ENCODE measurements around the gene VSTM2B.

DNA sequence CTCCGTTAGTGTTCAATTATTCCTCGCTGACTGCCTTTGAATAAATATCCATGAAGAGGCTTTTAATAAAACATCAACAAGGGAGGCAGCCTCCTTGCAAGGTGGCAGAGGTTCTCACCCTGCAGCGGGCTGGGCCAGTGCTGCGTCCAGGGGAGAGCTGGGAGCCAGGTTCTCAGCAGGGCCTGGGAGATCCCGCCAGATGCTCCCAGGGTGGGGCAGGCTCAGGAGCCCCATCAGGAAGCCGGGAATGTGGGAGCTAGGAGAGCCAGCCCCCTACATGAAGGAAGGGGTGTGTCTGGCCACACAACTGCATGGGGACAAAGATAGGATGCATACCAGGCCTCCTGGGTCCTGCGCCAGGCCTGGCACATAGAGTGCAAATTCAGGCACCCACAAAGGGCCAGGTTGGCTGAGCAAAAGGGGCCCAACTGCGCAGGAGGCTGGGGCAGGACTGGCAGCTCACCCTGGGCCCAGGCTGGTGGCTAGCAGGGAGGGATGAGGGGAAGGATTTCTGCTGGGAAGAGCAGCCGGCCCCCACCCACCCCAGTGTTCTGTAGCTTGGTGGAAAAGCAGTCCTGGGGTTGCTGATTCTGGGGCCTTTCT lies 22.8 kb downstream of the VSTM2B start:
- TF ChIP-seq, protein P1, sequence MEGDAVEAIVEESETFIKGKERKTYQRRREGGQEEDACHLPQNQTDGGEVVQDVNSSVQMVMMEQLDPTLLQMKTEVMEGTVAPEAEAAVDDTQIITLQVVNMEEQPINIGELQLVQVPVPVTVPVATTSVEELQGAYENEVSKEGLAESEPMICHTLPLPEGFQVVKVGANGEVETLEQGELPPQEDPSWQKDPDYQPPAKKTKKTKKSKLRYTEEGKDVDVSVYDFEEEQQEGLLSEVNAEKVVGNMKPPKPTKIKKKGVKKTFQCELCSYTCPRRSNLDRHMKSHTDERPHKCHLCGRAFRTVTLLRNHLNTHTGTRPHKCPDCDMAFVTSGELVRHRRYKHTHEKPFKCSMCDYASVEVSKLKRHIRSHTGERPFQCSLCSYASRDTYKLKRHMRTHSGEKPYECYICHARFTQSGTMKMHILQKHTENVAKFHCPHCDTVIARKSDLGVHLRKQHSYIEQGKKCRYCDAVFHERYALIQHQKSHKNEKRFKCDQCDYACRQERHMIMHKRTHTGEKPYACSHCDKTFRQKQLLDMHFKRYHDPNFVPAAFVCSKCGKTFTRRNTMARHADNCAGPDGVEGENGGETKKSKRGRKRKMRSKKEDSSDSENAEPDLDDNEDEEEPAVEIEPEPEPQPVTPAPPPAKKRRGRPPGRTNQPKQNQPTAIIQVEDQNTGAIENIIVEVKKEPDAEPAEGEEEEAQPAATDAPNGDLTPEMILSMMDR (conservative IDR thresholded peaks at IDR 0.05 in 1 of 2, IDR thresholded peaks at IDR 0.05 in 1 of 2; ENCODE audit: extremely low read depth in 1 of 2, insufficient read depth in 1 of 2, low read depth in 1 of 2, low read length in 2 of 2) = no peak
- TF ChIP-seq EZH2 (IDR thresholded peaks at IDR 0.05; ENCODE audit: borderline replicate concordance, low read length) = no peak
